NCI-H1930 (cell line): ENCODE data around the gene EIF4G1.

Experiments used
- DNase-seq, 2 experiments: peaks; one replicate each; lab custom pipeline; 2025; lab: John Stamatoyannopoulos, UW

Gene EIF4G1

GRCh38 chr3:184368586-184369183, 54.3 kb downstream of the EIF4G1 start:
- DNase-seq = no peak

DNA sequence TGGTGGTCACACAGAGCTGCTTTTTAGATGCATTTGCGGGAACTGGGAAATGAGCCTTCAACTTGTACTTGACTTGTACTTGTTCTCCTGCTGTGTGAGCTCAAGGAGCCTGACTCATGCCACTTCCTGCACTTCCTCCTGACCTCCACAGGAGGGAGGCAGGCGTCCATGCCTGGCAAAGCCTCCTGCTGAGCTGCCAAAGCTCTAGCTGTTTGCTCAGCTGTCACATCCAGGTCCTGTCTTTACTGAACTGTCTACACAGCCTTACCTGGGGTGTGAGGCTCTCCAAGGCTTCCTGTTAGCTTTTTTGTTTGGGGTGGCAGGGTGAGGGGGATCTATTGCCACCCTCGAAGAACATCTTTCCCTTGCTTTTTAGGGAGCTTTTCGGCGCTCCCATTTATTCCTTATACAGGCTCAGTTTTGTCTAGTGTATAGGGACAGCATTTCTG, 57.2 kb downstream of the EIF4G1 start:
- peak; percentile 76 to 88 for DNase-seq

DNA sequence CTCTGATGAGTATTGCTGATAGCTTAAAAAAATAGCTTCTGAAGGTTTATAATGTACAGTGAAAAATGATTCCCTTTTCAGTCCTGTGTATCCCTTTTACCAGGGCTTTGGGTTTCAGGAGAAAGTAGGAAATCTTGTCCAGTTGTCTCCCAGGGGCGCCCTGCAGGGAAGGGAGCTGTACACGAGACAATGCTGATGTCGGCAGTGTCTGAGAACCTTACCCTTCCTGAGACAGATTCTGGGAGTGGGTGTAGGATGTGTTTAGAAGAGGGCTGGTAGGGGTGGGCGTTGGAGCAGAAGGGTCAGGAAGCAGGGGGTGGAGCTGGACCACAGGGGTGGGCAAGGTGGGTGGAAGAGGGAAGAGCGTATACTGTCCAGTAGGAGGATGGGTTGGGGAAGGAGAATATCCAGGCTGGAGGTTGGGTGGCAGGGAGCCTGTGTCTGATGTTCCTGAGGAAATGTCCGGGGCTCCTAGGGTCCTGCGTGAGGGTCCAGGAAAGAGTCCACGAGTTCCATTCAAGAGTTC, 58.0 kb downstream of the EIF4G1 start:
- no peak for DNase-seq

DNA sequence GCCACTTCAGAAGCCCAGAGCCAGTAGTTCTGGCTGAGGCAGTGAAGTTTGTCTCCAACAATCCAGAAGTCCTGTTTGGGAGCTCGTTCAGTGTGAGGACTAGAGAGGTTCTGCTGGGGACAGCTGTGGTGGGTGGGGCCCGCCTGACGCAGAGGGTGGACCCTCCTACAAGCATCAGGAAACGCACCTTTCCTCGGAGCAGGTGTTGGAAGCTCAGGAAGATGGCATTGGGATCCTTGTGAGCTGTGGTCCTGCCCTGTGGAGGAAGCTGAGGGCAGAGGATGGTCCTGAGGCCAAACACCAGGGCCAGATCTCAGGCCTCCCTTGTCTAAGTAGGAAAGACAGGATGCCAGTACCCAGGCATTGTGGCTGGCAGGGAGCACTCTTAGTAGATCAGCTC, 58.5 kb downstream of the EIF4G1 start:
- DNase-seq = no peak

- DNase-seq = no peak
These were observed 59.0 kb downstream of the EIF4G1 start for GRCh38 chr3:184373422-184373821.

DNA sequence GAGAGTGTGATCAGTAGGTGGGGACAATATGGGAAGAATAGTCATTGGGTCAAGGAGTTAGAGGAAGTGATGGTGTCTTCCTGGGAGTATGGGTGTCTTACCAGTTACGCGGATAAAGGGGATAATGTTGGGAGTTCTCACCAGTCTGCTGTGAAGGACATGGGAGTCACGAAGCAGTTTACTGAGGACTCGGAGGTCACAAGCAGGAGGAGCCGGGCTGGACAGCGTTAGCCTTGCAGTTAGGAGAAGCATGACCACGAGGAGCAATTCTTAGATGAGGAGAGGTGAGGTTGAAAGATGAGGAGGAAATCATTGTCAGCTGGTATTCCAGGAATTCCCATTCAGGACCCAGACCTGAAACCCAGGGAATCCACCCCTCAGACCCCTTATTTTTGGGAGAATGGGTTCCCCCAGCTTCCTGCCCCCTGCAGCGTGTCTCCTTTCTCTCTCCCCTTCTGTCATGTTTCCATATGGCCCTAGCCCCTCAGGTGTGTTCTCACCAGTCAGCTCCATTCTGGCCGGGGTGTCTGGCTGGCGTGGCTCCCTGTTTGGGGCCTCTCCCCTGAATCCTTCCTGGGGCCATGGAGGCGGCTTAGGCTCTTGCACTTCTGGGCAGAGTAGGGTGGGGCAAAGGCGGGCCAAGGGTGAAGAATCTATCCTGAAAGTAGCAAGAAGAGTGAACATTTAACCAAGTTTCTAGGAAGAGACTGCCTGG, 61.5 kb downstream of the EIF4G1 start:
- DNase-seq = no peak

DNA sequence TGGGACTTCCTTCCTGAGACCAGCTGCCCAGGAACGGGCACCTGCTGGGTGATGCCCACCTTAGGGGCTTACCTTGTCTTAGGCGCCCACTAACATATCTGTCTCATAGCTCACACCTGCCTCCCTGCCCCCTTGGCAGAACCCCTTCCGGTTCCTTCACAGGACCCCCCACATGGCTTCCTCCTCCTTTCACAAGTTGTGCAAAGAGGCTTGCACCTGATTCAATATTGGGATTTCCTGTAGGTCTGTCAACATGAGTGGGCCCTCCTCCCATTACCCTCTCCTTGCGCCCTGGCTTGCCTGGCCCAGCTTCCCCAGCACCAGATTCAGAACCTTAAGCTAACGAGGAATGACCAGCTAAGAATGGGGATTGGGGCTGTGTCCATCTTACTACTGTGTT, 63.0 kb downstream of the EIF4G1 start:
- DNase-seq = no peak

GRCh38 chr3:184377882-184378445, 63.6 kb downstream of the EIF4G1 start, which contains the start of gene THPO:
THPO (minus strand) TSS chr3:184378207; CDS start chr3:184376259, 1,948 bp downstream.
- no peak for DNase-seq

DNA sequence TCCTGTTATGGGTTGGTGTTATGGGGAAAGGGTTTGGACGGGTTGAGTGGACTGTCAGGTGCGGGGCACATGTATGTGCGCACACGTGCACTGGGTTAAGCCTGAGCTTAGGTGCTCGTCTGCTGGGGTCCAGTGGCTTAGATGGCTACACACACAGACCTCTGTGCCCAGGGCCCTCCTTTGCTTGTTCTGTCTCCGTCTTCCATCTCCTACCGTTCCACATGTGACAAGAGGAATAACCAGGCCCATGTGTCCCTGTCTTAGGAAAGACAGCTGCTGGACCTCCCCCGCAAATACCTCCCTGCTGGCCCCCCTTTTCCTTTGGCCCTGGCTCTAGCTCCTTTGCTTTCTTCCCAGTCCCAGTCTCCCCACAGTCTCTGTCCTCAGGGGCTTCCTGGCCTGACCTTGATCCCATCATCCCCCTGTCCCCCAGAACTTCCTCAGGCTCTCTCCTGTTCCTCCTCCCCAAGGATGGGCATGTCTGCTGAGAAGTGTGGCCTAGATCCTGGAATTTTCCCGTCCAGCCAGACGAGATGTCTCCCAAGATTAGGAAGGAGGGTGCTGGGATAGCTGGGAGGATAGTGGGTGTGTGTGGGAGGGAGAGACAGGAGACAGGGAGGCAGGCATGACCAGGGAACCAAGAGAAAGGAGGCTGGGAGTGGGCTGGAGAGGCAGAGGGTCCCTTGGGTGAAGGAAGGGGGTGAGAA, 64.4 kb downstream of the EIF4G1 start:
- no peak for DNase-seq

DNA sequence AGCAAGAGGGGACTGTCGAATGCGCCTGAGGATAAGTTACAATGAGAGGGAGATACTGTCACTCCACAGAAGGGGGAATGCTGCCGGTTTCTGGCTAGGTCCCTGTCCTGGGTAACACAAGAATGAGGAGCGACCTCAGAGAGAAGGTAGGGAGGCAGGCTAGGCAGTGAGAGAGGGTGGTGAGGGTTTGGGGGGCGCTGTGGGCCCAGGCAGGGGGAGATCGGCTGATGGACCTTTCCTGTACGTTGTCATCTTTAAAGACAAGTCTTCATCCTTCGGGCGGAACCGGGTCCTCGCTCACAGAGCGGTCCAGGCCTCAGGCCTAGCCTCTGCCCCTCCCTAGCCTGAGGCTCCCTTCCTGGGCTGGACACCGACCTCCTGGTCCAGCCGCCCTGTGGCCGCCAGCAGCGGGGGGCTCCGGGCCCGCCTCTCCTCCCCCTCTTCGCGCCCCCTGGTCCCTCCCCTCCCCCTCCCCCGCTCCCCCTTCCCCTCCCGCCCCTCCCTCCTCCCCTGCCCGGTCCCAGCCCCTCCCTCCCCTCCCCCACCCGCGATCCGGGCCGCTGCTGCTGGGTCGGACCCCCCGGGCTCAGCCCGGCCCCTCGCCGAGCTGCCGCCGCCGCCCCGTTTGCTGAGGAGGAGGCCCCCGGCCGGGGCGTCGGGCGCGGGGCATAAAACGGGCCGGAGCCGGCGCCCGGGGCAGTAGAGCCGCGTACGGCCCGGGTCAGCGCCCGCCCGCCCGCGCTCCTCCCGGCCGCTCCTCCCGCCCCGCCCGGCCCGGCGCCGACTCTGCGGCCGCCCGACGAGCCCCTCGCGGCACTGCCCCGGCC, 65.2 kb downstream of the EIF4G1 start, which contains the start of gene CHRD:
CHRD (plus strand) TSS at position 697 of the 827 bp plus-strand sequence. CDS start 265 bp downstream, outside the sequence.
- DNase-seq = no peak

DNA sequence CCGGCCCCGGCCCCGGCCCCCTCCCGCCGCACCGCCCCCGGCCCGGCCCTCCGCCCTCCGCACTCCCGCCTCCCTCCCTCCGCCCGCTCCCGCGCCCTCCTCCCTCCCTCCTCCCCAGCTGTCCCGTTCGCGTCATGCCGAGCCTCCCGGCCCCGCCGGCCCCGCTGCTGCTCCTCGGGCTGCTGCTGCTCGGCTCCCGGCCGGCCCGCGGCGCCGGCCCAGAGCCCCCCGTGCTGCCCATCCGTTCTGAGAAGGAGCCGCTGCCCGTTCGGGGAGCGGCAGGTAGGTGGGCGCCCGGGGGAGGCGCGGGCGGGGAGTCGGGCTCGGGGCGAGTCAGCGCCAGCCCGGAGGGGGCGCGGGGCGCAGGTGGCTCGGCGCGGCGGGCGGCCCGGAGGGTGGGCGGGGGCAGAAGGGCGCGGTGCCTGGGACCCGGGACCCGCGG, 65.8 kb downstream of the EIF4G1 start:
- DNase-seq = peak in 1 of 2 experiments; percentile 22

DNA sequence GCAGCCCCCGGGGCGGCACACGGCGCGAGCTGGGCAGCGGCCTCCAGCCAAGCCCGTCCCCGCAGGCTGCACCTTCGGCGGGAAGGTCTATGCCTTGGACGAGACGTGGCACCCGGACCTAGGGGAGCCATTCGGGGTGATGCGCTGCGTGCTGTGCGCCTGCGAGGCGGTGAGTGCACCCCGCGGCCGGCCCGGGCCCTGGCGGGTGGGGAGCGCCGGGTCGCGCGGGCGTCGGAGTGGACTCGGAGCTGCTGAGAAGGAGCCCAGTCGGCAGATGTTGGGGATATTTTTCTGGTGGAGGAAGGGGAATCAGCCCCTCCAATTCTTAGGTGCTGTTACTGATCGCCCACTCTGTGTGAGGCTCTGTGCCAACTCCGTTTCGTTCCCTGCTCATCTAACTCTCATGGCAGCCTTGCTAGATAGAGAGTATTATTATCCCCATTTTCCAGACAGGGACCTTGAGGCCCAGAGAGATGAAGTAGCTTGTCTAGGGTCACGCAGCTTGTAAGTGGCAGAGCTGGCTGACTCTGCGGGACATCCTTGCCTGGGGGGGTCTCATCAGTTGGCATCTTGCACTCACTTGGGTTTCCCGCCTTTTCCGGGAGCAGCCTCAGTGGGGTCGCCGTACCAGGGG, 66.3 kb downstream of the EIF4G1 start:
- no peak for DNase-seq

GRCh38 chr3:184381261-184382224, 67.1 kb downstream of the EIF4G1 start:
- no peak for DNase-seq

DNA sequence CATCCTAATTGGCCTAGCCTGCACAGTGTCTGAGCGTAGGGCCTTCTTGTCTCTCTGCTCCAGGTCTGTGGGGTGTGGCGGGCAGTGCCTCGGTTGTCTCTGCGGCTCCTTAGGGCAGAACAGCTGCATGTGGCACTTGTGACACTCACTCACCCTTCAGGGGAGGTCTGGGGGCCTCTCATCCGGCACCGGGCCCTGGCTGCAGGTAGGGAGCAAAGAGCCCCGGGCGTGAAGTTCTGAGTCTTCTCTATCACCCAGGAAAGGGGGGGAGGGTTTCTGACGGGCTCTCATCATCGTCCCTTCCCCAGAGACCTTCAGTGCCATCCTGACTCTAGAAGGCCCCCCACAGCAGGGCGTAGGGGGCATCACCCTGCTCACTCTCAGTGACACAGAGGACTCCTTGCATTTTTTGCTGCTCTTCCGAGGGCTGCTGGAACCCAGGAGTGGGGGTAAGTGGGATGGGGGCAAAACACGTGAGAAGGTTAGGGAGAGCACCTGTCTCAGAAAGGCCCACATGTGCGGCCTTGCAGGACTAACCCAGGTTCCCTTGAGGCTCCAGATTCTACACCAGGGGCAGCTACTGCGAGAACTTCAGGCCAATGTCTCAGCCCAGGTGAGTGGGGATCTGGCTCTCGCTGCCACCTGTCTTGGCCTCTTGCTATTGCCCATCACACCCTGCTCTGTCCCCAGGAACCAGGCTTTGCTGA, 68.1 kb downstream of the EIF4G1 start:
- DNase-seq = no peak

GRCh38 chr3:184383033-184383740, 68.8 kb downstream of the EIF4G1 start:
- no peak for DNase-seq

DNA sequence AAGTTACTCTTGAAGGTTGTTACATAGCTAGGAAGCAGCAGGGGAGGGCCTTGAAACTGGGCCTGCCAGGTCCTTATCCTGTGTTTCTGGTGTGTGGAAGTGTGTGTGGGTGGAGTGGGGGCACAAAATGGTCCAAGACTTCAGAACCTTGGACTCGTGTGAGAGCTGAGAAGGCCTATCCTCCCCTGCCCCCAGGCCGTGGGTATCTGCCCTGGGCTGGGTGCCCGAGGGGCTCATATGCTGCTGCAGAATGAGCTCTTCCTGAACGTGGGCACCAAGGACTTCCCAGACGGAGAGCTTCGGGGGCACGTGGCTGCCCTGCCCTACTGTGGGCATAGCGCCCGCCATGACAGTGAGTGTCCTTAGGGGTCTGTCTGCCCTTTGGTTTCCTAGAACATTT, 69.9 kb downstream of the EIF4G1 start:
- DNase-seq = no peak
